GM06990 (cell line): ENCODE results near the gene ATG4B.

Experiments used
- DNase-seq: peaks from one replicate; pipeline ENCODE4 v3.0.0-alpha.2; 2011; ENCODE audit not compliant: insufficient read length; ENCODE audit errors: extremely low read depth
- H3K27me3 ChIP-seq: replicated peaks from 2 replicates; pipeline ENCODE4 v1.6.0; 2011; ENCODE audit warnings: low read length; ENCODE audit not compliant: control insufficient read depth, insufficient read depth
- H3K36me3 ChIP-seq: 2 replicates; pipeline ENCODE4 v1.5.1; 2011; ENCODE audit warnings: low read length; ENCODE audit not compliant: control insufficient read depth, insufficient read depth
- H3K4me3 ChIP-seq: replicated peaks from 2 replicates; pipeline ENCODE4 v1.5.1; 2011; ENCODE audit warnings: low read depth, mild to moderate bottlenecking, control low read depth, low read length
- TF ChIP-seq, protein P1 (sequence below): IDR thresholded peaks from 2 replicates; pipeline ENCODE4 v1.5.1; 2011; ENCODE audit warnings: low read length, control low read depth, mild to moderate bottlenecking, inconsistent platforms; ENCODE audit not compliant: insufficient read depth, poor library complexity, severe bottlenecking

The ATG4B gene

DNA sequence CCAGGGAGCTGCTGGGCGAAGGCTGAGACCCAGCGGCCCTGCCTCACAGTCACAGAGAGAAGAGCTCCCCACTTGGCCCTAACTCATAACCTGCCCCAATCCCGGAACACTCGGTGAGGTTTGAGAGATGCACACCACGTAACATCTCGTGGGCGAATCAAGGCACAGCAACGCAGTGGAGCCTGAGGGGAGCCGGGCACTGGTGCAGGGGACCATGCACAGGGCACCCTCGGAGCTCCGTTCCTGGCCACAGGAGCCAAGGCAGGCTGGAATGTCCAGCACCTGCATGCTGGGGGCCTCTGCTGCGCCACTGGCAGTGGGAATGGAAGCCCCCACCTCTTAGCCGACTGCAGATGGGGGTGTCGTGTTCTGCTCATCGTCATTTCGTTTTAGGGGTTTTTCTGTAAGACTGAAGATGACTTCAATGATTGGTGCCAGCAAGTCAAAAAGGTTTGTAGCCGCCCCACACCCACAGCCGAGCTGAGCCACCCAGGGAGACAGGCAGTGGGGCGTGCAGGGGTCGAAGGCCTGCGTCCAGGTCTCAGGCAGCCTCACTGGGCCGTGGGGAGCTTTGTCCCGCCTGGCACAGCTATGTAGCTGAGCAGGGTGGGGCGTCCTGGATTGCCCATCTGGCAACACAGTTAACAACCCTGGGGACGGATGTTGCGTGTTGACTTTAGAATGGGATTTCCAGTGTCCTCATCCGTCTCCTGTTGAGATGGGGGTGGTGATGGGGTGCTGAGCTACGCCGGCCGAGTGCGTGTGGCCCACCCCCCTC is 33.0 kb downstream of the ATG4B start:
- DNase-seq = no peak
- no peak overlapping the region for H3K4me3 ChIP-seq
- TF ChIP-seq, protein P1, sequence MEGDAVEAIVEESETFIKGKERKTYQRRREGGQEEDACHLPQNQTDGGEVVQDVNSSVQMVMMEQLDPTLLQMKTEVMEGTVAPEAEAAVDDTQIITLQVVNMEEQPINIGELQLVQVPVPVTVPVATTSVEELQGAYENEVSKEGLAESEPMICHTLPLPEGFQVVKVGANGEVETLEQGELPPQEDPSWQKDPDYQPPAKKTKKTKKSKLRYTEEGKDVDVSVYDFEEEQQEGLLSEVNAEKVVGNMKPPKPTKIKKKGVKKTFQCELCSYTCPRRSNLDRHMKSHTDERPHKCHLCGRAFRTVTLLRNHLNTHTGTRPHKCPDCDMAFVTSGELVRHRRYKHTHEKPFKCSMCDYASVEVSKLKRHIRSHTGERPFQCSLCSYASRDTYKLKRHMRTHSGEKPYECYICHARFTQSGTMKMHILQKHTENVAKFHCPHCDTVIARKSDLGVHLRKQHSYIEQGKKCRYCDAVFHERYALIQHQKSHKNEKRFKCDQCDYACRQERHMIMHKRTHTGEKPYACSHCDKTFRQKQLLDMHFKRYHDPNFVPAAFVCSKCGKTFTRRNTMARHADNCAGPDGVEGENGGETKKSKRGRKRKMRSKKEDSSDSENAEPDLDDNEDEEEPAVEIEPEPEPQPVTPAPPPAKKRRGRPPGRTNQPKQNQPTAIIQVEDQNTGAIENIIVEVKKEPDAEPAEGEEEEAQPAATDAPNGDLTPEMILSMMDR = no peak
- peaks cover 31% of the 10 kb centered on the region for H3K36me3 ChIP-seq
- H3K27me3 ChIP-seq = no peaks in the 10 kb centered on the region

DNA sequence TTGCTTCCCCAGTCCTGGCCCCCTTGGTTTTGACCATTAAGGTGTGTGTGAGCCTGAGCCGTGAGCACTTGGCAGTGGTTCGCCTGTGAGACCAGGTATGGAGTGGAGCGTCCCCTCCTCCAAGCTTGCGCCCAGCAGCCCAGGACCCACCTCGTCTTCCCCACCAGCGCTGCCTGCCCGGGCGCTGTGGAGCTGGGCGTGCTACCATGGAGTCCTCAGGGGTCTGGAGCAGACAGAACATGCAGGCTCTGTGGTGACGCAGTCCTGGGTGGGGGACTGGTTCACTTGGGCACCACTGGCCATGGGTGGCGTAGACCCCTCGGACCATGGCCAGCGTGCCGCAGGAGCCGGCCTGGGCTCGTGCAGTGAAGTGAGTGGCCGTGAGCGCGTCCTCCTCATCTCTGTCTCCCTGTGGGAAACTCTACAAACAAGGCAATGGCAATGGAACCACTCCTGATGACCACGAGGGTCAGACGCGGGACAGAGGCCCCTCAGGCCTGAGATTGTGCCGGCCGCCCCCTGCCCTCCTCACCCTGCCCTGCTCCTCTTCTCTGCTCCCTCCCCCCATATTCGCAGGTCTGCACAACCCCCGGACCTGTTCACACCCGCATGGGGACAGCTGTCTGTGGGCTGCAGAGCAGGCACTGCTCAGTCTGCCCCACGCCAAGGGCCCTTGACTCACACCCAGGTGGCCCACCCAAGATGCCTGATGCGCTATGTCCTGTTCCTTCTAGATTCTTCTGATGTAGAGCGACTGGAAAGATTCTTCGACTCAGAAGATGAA is 34.2 kb downstream of the ATG4B start:
- no peak for DNase-seq
- no peak overlapping the region for H3K4me3 ChIP-seq
- peaks cover 37% of the 10 kb centered on the region for H3K36me3 ChIP-seq
- no peaks in the 10 kb centered on the region for H3K27me3 ChIP-seq
- TF ChIP-seq, protein P1 = no peak

DNA sequence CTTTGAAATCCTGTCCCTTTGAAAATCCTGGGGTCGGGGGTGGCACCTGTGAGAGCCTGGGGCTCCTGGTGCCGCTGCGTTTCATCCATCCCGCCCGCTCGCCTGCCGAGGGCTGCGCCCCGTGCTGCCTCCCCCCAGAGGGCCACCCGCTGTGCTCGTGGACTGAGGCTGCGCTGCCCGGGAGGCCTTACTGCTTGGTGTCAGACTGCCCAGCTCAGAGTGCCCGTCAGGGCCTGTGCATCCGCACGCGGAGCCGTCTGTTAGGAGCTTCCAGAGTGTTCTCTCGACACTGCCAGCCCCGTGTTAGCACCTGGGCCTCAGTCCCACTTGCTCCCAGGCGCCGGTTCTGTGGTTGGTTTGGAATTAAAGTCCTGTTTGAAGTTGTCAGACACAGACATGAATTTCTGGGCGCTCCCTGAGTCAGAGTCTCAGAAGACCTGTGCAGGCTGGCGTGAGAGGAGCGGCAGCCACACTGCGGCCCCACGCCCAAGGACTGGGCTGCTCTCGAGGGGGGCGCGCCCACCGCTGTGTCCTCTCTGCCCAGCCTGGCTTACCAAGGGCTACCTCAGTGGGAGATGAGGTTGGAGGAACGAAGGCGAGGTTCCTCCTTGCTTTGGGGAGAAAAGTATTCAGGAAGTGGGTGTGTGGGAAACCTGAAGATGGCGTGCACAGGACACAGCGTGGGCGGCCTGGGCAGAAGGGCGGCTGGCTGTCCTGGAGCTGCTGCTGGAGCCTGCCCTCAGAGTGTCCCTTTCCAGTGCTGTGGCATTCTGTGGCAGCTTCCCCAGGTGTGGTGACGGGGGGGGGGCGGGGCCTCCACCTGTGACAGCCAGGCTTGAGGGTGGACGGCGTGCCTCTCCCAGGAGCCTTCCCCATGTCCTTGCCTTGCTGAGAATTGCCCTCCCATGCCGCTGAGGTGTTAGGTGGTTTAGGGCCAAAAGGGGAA is 35.0 kb downstream of the ATG4B start:
- Histone ChIP-seq H3K27me3 (no peaks in the 10 kb centered on the region), H3K36me3 (peaks cover 43% of the 10 kb centered on the region)

DNA sequence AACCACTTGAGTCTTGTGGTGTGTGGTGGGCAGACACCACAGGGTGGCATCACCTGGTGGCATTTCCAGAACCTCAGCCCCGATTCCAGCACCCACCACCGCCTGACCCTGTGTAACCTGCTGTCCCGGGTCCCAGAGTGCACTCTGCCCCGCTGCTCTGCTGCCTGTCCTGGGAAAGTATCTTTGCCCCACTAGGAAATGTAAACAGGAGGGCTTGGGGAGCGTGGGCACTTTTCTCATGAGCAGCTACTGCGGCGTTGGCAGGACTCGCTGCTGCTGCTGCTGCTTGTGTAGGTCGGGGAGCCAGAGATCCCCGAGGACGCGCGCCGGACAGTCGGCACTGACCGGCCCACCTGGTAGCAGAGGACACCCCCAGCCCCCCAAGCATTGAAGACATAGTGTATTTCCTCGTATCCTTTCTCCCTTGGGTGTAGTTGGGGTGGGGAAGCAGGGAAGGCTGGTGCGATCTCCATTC is 35.7 kb downstream of the ATG4B start:
- TF ChIP-seq, protein P1 = no peak
- H3K4me3 ChIP-seq = no peak overlapping the region
- H3K27me3 ChIP-seq = no peaks in the 10 kb centered on the region
- H3K36me3 ChIP-seq = peaks cover 41% of the 10 kb centered on the region
- DNase-seq = no peak

More for the DNA sequence above, 35.0 kb downstream of the ATG4B start:
- TF ChIP-seq, protein P1 = no peak
- H3K4me3 ChIP-seq = no peak overlapping the region
- no peak for DNase-seq
